Fibroblast of lung (primary cell): ENCODE results near the gene INSR.

ENCODE experiments used
- CTCF ChIP-seq, 2 donors: IDR thresholded peaks in 1 of 2; conservative IDR thresholded peaks in 1 of 2; 1 replicate in 1 of 2; 2 replicates in 1 of 2; pipeline ENCODE4 v1.5.1; 2011 to 2012; ENCODE audit warnings: low read length in 2 of 2, control low read depth in 1 of 2, inconsistent platforms in 1 of 2, low read depth in 1 of 2, mild to moderate bottlenecking in 1 of 2
- EZH2 ChIP-seq: IDR thresholded peaks from 2 replicates; pipeline ENCODE4 v1.5.1; 2012; ENCODE audit warnings: low read length, control low read depth, mild to moderate bottlenecking; ENCODE audit errors: missing control alignments

- no peak for TF ChIP-seq CTCF (conservative IDR thresholded peaks at IDR 0.05 in 1 of 2, IDR thresholded peaks at IDR 0.05 in 1 of 2; ENCODE audit: low read depth in 1 of 2, low read length in 2 of 2)
- TF ChIP-seq EZH2, result no peak
Measured at GRCh38 chr19:7311911-7312310, 17.7 kb upstream of the INSR start.
